ENCODE data around the gene PARP8. TPM values are rescaled to one million over a fixed set of nuclear protein-coding genes. Genes with fewer than 3 reads are reported as not detected.
A peak's percentile ranks its signal among the peaks of the same experiment; 100 is the strongest.

Gene PARP8
- polyA plus RNA-seq, 5 donors = 15.0 to 26.0 (median 23.3) TPM

- no peak for DNase-seq
These were observed 59.5 kb downstream of the PARP8 start for GRCh38 chr5:50725800-50726474.

GRCh38 chr5:50726475-50727148, 60.2 kb downstream of the PARP8 start:
- DNase-seq = no peak

DNA sequence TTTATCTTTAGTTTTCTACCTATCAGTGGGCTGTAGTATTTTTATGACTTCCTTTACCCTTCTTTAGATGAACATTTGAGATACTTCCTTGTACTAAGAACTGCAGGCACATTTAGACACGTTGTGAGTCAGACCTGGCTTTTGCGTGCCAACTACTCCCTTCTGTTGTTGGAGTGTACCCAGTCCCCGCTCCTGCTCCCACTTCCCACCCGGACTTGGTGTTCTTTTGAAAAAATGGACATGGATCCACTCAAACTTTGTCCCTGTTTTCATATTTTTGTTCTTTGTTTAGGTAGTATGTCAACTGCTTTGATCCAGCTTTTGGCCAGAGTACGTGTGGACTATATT, 60.7 kb downstream of the PARP8 start:
- no peak for DNase-seq

DNA sequence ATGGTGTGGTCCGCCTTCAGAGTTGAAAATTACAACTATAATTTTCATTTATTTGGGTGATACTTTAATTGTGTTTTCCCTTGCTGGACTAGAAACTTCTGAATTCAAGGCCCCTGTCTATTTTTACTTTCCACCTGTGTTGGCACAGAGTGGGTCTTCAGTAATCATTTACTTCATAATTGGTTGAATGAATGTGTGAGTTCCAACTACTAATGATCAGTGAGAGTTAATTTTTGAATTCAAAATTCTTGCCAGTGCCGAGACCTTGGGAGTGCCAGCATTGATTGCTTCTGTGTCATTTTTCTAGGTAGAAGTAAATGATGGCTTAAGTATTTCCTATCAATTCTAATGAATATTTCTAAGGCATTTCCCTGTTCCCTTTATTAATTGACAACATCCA, 61.4 kb downstream of the PARP8 start:
- DNase-seq = no peak

- no peak for DNase-seq
These were observed 63.9 kb downstream of the PARP8 start for GRCh38 chr5:50730336-50730735.

DNA sequence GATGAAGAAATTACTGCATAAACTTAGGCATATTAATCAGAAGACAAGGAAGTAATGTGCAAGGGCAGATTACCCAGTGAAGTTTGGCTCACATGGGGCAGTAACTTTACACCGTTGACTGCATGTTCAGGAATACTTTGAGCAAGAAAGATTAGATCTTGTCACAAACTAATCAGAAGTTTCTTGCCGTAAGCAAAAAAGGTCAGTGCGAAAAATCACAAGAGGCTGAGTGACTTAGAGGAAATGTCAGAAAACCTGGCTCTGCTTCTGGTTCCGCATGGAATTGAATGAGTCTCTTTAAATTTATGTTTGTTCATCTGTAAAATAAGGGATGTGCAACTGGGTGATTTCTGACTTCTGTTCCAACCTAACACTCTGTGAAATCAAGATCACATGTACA, 64.4 kb downstream of the PARP8 start:
- no peak for DNase-seq

DNA sequence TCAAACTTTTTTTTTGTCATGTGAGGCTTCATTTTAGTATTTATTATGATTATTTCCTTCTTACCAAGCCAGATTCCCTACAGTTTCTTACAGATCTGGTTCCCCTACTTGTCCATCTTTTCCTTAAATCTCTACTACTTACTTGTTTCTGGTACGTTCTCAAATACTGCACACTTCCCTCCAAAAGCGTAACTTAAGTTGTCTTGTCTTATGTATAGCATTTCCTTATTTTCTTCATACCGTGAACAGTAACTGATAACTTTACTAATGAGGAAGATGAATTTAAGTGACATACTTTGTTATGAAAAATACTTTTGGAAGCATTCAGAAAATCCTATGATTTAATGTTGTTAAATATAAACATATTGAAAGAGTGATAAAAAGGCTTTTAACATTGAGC, 67.3 kb downstream of the PARP8 start:
- DNase-seq = no peak

DNA sequence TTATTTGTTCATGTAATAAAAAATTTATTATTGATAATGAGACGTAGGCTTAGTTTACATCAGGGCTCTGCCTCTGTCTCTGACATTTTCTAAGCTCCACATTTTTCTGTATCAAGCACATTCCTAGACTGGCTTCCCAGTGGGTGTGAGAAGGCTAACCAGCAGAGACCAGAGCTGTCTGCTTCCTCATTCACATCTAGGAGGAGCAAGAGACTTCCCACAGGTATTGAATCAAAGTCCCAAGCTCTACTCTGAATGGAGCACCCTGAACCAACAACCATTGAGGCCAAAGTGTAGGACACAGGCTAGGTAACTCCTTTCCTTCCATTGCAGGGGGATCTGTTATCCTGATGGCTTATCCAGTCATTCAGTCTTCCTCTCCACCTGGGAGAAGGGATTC, 72.4 kb downstream of the PARP8 start:
- DNase-seq = no peak

- no peak for DNase-seq
These were observed 74.4 kb downstream of the PARP8 start for GRCh38 chr5:50740832-50741231.

DNA sequence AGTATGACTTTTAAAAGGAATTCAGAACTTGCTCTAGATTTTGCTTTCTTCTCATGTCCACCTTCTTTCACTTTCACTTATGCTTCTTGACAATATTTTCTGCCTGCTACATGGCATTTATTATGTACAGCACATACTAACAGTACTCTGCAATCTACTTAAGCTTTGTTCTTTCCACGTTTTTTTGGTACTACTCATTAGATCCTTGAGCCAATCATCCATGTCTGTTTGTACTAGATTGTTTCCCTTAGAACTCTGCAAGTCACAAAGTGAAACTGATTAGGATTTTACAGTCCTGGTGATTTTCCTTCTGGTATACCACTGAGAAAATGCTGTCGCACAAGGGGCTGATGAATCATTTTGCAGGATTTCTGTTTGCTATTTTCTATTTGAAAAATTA, 78.3 kb downstream of the PARP8 start:
- no peak for DNase-seq

GRCh38 chr5:50745221-50745910, 78.9 kb downstream of the PARP8 start:
- no peak for DNase-seq

- no peak for DNase-seq
These were observed 82.7 kb downstream of the PARP8 start for GRCh38 chr5:50749181-50749580.

DNA sequence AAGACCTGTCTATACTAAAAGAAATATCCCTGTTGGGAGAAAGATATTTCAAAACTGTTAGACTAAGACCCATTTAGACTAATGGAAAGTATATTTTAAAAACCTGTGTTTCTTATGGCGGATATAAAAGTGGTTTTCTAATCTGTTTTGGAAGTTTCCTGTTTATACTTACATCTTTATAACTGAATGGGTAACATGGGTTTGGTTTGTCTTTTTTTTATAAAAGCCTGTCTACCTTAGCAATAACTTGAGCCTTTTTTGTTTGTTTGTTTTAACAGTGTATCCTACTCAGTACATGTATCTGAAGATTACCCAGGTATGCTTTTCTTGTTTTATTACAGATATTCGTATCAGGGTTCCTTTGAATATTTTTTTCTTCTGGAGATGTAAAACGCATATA, 83.4 kb downstream of the PARP8 start:
- no peak for DNase-seq

- peak; percentile 23 to 30 for DNase-seq
These were observed 84.7 kb downstream of the PARP8 start for GRCh38 chr5:50751064-50751657.

DNA sequence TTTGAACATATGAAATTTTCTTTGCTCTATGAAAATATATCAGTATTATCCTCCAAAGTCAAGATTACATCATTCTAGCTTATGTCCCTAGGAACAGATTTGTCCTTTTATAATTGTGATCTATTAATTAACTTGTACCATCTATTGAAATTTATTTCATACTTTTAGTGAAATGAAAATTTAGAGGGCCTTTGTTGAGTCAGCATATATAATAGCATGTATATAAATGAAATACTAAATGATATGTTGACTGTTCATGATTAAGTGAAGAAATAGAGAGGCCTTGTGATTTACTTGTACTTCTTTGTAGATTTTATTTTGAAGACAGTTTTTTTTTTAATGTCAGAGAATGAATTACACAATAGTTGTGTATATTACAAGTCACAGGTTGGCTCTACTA, 86.4 kb downstream of the PARP8 start:
- no peak for DNase-seq

GRCh38 chr5:50759526-50760270, 93.3 kb downstream of the PARP8 start:
- no peak for DNase-seq

DNA sequence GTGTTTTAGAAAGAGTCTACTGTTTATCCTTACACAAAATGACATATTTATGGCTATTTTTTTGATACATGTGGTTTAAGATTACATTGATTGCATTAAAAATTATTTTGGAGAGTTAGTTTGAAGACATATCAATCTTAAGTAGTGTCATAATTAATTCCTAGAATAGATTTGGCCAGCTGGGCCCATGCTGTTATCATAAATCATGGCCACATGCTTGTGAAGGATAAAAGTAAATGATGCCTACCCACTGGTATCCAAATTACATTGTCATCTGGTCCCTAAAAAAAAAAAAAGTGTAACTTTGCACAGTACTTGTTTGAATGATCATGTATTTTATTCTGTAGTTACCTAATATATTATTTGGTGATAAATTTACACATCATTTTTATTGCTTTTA, 96.9 kb downstream of the PARP8 start:
- DNase-seq = no peak

DNA sequence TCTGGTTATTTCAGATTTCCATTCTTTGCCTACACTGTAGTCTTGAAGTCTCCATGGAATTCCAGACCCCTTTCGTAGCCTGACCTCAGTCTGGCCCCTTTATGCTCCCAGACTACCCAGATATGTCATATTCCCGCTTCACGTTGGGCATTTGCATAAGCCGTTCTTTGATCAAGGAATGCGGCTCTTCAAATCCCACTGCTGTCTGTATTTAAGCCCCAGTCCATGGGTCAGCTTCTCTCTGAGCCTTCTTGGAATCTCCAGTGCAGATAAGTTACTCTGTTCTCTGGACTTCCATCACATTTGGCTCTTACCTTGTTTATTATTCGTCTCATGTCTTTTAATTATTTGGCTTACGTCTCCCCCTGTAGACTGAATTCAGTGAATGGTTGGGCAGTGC, 97.4 kb downstream of the PARP8 start:
- no peak for DNase-seq

DNA sequence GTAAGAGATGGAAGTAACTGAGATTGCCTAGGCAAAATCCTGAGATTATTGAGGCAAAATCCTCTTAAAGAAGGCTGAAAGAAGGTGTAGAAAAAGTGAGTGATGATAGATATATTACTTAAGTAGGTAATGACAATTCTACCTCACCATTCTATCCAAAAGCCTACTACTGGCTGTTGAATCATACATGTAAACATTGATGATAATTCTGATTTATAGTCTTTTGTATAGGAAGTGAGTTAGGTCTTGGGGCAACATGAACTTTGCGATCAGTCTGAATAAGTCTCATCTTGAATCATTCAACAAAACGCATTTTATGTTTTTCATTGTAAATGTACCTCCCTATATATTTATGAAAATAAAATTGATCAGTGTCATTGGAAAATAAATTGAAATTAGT, 99.6 kb downstream of the PARP8 start:
- DNase-seq = no peak

GRCh38 chr5:50766462-50766861, 100.0 kb downstream of the PARP8 start:
- DNase-seq = no peak

GRCh38 chr5:50766967-50767366, 100.5 kb downstream of the PARP8 start:
- DNase-seq = no peak

GRCh38 chr5:50767588-50767987, 101.2 kb downstream of the PARP8 start:
- no peak for DNase-seq

Measured in right lung (tissue), 5 donors.